IMR-90 (cell line): ENCODE measurements around the gene RBM45.

Experiments
- FOS ChIP-seq: fragments of 150-350 bp; IDR thresholded peaks from 2 replicates; pipeline ENCODE4 v1.6.1; 2016; ENCODE audit warnings: low read depth, low read length
- MAZ ChIP-seq: IDR thresholded peaks from 2 replicates; pipeline ENCODE4 v1.6.1; 2012; ENCODE audit warnings: low read depth, mild to moderate bottlenecking, low read length, improper control_type of control experiment, moderate library complexity, borderline replicate concordance
- POLR2A ChIP-seq: IDR thresholded peaks from 2 replicates; pipeline ENCODE4 v1.6.1; 2012; ENCODE audit warnings: mild to moderate bottlenecking, low read depth, low read length
- RAD21 ChIP-seq: IDR thresholded peaks from 2 replicates; pipeline ENCODE4 v1.6.1; 2012; ENCODE audit warnings: low read length, improper control_type of control experiment
- RFX5 ChIP-seq: IDR thresholded peaks from 2 replicates; pipeline ENCODE4 v1.8.0; 2012; ENCODE audit warnings: low read depth, mild to moderate bottlenecking, low read length, moderate library complexity
- SMC3 ChIP-seq: fragments of 150-350 bp; IDR thresholded peaks from 2 replicates; pipeline ENCODE4 v1.6.1; 2016; ENCODE audit warnings: low read depth, mild to moderate bottlenecking, antibody characterized with exemption, low read length, moderate library complexity
- TF ChIP-seq, protein P1 (sequence below): conservative IDR thresholded peaks from 2 replicates; pipeline ENCODE4 v1.5.1; 2012; ENCODE audit warnings: mild to moderate bottlenecking, low read depth, low read length, improper control_type of control experiment
- TF ChIP-seq, protein P2 (sequence below): fragments of 150-350 bp; IDR thresholded peaks from 2 replicates; pipeline ENCODE4 v1.6.1; 2016; ENCODE audit warnings: low read depth, mild to moderate bottlenecking, low read length, moderate library complexity, borderline replicate concordance

DNA sequence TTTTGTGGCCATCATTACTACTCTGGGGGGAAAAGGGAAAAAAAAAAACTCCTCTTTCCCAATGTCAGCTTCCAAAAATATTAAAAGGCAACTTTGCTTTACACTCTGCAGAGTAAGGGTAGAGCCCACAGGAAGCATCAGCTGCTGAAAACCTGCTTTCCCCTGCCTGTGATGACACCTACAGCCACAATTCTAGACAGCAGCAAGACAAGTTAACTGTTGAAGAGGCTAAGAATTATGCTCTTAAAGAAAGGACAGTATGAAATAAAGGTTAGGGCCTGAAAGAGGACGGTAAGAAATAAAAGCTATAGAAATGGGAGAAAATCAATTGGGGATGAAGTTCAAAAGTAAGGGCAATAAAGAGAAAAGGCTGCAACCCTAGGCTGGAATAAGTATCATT lies 42.7 kb upstream of the RBM45 start:
- TF ChIP-seq MAZ (no peak), POLR2A (no peak), SMC3 (no peak), RFX5 (no peak), FOS (no peak), RAD21 (no peak)
- TF ChIP-seq, protein P1, sequence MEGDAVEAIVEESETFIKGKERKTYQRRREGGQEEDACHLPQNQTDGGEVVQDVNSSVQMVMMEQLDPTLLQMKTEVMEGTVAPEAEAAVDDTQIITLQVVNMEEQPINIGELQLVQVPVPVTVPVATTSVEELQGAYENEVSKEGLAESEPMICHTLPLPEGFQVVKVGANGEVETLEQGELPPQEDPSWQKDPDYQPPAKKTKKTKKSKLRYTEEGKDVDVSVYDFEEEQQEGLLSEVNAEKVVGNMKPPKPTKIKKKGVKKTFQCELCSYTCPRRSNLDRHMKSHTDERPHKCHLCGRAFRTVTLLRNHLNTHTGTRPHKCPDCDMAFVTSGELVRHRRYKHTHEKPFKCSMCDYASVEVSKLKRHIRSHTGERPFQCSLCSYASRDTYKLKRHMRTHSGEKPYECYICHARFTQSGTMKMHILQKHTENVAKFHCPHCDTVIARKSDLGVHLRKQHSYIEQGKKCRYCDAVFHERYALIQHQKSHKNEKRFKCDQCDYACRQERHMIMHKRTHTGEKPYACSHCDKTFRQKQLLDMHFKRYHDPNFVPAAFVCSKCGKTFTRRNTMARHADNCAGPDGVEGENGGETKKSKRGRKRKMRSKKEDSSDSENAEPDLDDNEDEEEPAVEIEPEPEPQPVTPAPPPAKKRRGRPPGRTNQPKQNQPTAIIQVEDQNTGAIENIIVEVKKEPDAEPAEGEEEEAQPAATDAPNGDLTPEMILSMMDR = no peak
- TF ChIP-seq, protein P2, sequence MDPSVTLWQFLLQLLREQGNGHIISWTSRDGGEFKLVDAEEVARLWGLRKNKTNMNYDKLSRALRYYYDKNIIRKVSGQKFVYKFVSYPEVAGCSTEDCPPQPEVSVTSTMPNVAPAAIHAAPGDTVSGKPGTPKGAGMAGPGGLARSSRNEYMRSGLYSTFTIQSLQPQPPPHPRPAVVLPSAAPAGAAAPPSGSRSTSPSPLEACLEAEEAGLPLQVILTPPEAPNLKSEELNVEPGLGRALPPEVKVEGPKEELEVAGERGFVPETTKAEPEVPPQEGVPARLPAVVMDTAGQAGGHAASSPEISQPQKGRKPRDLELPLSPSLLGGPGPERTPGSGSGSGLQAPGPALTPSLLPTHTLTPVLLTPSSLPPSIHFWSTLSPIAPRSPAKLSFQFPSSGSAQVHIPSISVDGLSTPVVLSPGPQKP = no peak
